GM21515 (cell line): ENCODE data around the gene GADL1.

Experiments used
- ATAC-seq: cut with Tn5 transposase; IDR thresholded peaks from one replicate; pipeline ENCODE4 v1.9.1; 2021; ENCODE audit not compliant: unreplicated experiment

The GADL1 gene

GRCh38 chr3:30696896-30697295, 197.6 kb downstream of the GADL1 start:
- ATAC-seq, result no peak

- no peak for ATAC-seq
Measured at GRCh38 chr3:30696403-30696819, 198.1 kb downstream of the GADL1 start.

- ATAC-seq, result no peak
Measured at GRCh38 chr3:30695302-30696061, 199.0 kb downstream of the GADL1 start.

GRCh38 chr3:30694668-30695067, 199.8 kb downstream of the GADL1 start:
- ATAC-seq, result no peak

DNA sequence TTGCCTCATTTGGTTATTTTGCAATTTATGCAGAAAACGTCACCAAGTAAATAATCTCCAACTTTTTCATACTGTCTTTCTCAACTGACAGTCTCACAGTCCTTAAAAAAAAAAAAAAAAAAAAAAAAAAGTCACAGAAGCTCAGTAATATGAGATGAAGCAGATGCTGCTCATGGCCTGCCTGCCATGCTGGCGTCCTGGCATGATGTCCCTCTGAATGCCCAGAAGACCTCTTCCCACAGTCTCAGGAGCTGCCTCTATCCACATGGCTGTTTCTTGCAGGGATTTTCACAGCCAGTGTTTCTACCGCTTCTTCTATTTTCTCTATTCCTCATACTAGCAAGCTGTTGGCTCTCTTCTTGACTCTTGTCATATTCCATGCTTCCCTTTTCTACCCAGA, 200.3 kb downstream of the GADL1 start:
- ATAC-seq, result no peak

GRCh38 chr3:30693470-30694120, 200.9 kb downstream of the GADL1 start:
- ATAC-seq, result peak; percentile 95

DNA sequence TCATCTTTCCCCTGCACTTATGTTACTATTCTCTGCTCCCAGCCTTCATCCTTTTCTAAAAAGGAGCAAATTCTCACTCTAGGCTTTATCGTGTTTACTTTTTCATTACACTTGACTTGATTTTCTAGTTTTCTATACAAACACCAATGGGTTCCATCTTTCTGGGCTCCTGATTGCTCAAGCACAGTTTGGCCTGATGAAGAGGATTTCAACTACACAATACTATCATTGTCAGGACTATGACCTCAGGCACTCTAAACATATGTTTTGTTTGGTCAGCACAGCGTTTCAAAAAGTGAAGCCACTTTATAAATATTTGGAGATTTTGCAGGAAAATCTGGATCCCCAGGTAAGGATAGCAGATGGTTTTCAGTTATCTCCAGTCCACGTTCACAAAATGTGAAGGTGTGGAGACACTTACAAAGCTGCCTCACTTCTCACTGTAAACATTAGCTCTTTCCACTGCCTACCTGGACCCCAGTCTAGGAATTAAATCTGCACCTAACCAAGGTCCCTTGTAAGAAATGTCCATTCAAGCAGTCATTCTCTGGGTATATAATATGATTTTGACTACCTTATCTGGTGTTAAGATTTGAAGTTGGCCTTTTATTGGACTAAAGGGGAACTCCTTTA, 201.8 kb downstream of the GADL1 start:
- ATAC-seq, result no peak

- no peak for ATAC-seq
Measured at GRCh38 chr3:30691944-30692343, 202.5 kb downstream of the GADL1 start.

DNA sequence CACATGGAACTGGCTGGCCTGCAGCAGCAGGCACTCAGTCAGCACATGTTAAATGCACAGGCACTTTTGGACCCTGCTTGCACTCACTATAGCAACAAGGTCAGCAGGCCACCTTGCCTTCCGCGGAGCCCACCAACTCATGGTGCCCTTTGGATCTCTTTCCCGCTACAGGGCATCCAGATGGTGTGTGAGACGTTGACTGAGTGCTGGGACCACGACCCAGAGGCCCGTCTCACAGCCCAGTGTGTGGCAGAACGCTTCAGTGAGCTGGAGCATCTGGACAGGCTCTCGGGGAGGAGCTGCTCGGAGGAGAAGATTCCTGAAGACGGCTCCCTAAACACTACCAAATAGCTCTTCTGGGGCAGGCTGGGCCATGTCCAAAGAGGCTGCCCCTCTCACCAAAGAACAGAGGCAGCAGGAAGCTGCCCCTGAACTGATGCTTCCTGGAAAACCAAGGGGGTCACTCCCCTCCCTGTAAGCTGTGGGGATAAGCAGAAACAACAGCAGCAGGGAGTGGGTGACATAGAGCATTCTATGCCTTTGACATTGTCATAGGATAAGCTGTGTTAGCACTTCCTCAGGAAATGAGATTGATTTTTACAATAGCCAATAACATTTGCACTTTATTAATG, 203.1 kb downstream of the GADL1 start:
- no peak for ATAC-seq

- no peak for ATAC-seq
Measured at GRCh38 chr3:30690199-30690598, 204.3 kb downstream of the GADL1 start.

GRCh38 chr3:30688776-30689641, 205.5 kb downstream of the GADL1 start:
- no peak for ATAC-seq

DNA sequence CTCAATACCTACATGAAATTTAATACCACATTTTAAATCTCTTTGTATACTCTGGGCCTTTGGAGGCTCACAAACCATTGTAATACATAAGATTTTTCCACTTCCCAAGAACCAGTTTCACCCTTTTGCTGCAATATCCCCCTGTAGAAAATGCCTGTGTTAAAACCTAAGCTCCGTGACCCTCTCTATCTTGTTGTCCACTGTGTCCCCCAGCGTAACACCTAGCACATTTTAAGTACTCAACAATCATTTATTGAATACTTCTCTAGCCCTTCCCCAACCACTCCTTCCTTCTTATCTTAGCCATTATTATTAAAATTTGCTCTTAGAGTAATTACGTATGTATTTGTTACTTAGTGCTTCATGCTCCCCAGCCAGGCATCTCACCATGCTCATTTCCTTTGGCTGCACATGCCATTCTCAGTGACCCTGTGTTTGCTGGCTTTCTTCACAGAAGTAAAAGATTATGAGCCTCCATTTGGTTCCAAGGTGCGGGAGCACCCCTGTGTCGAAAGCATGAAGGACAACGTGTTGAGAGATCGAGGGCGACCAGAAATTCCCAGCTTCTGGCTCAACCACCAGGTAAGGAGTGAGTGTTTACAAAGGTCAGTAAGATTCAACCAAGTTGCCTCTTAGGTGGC, 206.4 kb downstream of the GADL1 start:
- no peak for ATAC-seq

DNA sequence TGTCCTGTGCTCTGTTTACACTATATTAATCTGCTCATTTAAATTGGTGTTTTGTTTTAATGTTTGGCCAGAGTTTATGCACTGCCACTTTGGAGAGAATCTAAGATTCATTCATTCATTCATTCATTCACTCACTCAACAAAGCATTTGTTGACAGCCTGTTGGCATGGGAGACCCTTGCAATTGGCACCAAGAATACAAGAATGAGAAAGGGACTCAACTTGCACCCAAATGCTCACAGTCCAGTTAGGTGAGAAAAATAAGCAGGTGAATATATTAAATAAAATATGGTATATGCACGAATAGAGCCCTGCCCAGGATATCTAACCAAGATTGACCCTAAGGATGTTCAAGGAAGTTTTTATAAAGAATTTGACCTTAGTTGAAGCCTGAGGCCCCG, 207.7 kb downstream of the GADL1 start:
- no peak for ATAC-seq

GRCh38 chr3:30686176-30686575, 208.3 kb downstream of the GADL1 start:
- no peak for ATAC-seq

GRCh38 chr3:30685267-30685667, 209.2 kb downstream of the GADL1 start:
- ATAC-seq, result no peak

DNA sequence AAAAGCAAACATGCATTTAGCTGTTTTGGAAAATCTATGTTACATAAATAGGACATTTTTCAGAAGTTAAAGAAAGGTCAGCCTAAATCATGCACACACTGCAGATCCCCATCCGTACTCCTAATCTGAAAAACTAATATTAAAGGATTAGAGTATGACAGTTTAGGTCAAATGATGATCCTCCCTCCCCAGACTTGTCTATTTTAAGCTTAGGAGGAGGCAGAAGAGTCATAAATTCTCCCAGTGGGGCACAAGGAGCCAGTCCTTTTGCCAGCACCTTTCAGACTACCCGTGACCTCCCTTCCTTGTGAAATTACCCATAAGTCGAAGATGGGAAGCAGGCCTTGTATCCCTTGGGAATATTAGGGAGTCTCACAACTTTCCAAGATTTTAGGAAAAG, 210.1 kb downstream of the GADL1 start:
- ATAC-seq, result no peak

DNA sequence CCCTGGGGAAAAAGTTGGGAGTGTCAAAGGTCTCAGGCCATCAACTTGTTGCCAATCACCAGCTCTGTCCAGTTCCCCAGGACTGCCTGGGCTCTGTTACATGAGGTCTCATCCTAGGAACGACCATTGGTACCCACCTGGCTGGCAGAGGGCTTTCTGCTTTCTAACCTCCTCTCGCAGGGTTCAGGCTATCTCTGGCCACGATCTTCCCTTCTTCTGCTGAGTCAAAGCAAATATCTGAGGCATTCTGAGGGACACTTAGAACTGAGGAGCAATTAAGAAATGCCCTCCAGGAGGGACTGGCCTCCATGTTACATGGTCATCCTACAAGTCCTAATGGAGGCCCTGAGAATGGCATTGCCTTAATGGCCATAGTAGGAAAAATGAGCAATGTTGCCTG, 210.7 kb downstream of the GADL1 start:
- no peak for ATAC-seq

GRCh38 chr3:30682434-30683155, 211.9 kb downstream of the GADL1 start:
- no peak for ATAC-seq

GRCh38 chr3:30681649-30682211, 212.7 kb downstream of the GADL1 start:
- ATAC-seq, result no peak
